HG02870 (cell line): ENCODE data around the gene DCAF7.
A peak's percentile ranks its signal among the peaks of the same experiment; 100 is the strongest.

Experiments used
- ATAC-seq: cut with Tn5 transposase; IDR thresholded peaks from one replicate; pipeline ENCODE4 v1.9.1; 2021; ENCODE audit warnings: mild to moderate bottlenecking, moderate library complexity; ENCODE audit not compliant: unreplicated experiment

DCAF7 gene

DNA sequence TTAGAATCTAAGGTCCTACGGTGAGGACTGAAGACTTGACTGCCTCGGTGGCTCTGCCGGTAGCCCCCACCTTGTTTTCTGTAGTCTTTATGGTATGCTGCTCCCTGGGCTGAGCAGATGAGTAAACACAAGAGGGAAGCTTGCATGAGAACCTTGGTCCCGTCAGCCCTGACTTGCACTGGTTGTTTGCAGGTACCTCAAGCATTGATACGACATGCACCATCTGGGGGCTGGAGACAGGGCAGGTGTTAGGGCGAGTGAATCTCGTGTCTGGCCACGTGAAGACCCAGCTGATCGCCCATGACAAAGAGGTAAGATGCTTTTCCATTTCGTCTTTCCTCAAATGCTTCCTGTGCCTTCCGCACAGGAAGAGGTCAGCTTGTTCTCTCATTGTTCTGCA is 29.4 kb downstream of the DCAF7 start:
- no peak for ATAC-seq

- no peak for ATAC-seq
Measured at GRCh38 chr17:63587770-63588169, 37.5 kb downstream of the DCAF7 start.

DNA sequence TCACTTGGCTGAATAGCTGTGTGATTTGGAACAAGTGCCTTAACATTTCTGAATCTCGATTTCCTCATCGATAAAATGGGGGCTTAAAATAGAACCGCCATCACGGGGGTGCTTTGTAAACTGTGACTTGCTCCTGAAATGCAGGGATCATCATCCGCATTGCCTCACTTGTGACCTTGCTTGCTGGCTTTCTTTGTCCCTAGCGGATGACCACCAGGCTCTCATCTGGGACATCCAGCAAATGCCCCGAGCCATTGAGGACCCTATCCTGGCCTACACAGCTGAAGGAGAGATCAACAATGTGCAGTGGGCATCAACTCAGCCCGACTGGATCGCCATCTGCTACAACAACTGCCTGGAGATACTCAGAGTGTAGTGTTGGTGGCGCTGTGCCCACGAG is 38.5 kb downstream of the DCAF7 start:
- no peak for ATAC-seq

GRCh38 chr17:63589646-63590045 is 39.4 kb downstream of the DCAF7 start:
- no peak for ATAC-seq

DNA sequence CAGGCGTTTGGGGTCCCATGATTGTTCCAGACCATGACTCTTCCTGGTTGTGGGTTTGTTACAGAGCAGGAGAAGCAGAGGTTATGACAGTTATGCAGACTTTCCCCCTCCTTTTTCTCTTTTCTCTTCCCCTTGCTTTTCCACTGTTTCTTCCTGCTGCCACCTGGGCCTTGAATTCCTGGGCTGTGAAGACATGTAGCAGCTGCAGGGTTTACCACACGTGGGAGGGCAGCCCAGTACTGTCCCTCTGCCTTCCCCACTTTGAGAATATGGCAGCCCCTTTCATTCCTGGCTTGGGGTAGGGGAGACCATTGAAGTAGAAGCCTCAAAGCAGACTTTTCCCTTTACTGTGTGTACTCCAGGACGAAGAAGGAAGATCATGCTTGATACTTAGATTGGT is 42.5 kb downstream of the DCAF7 start:
- no peak for ATAC-seq

GRCh38 chr17:63595132-63595531 is 44.9 kb downstream of the DCAF7 start:
- ATAC-seq, result no peak

DNA sequence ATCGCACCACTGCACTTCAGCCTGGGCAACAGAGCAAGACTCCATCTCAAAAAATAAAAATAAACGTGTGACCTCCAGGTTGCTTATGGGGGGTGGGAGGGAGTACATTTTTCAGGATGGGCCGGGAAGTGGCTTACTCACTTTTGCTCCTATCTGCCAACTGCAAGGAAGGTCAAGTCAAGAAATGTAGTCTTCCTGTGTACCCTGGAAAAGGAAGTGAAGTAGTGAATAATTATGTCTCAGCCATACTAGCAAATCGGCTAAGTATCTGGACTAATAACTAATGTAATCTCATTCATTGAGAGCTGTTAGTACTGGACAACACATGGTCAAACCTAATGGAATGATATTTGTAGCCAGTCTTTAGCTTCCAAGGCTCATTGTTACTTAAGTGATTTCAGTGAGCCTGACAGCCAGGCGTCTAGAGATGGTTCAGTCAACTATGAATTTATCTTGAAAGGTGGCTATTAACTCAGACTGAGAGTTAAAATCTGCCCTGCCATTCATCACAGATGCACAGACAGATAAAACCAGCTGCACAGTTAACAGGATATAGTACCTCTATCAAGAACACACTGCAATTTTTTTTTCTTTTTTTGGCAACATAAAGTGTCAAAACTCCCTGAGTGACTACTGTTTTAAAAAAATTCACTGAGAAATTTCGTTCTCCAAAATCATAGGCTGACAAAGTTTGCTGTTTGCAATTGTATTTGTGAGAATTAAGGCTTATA is 46.7 kb downstream of the DCAF7 start:
- no peak for ATAC-seq

DNA sequence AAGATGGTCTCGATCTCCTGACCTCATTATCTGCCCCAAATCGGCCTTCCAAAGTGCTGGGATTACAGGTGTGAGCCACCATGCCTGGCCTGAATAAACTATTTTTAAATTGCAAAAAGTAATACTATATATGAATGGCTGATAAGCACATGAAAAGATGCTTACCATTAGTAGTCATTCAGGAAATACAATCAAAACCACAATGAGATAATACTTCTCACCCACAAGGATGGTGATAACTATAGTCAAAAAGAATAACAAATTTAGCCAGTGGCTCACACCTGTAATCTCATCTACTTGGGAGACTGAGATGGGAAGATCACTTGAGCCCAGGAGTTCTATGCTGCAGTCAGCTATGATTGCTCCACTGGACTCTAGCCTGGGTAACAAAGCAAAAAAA is 48.0 kb downstream of the DCAF7 start:
- no peak for ATAC-seq

DNA sequence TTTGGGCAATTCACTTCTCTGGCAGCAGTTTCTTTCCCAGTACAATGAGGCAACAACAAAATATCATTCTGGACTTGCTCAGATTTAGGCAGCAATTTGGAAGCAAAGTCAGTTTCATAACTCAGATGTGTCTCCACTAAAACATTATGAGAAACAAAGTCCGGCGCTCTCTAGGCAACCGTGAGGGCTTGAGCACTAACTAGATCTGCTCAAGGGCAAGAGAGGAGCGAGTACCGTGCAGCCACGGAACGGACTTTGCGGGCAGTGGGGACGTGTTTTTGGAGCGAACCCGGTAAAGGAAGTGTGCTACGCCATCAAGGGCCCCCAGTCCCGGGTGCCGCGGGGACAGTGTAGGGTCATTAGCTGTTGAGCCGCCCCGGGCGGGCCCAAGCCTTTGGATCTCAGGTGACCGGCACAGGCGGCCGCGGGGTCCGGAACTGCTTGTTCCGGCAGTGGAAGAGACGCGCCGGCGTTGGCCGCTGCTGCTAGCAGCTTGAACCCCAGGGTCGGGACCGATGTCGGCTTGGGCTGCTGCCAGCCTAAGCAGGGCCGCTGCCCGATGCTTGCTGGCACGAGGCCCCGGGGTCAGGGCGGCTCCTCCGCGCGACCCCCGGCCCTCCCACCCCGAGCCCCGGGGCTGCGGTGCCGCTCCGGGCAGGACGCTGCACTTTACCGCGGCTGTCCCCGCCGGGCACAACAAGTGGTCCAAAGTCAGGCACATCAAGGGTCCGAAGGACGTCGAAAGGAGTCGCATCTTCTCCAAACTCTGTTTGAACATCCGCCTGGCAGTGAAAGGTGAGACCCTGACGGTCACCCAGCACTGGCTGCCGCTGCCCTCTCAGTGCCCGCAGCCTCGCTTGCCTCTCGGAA is 50.5 kb downstream of the DCAF7 start, which contains the start of gene TACO1:
Gene TACO1, plus strand, starts transcription at position 327 of the 870 bp plus-strand sequence. Its CDS starts 189 bp downstream, at position 516.
- peak; percentile 85 for ATAC-seq

DNA sequence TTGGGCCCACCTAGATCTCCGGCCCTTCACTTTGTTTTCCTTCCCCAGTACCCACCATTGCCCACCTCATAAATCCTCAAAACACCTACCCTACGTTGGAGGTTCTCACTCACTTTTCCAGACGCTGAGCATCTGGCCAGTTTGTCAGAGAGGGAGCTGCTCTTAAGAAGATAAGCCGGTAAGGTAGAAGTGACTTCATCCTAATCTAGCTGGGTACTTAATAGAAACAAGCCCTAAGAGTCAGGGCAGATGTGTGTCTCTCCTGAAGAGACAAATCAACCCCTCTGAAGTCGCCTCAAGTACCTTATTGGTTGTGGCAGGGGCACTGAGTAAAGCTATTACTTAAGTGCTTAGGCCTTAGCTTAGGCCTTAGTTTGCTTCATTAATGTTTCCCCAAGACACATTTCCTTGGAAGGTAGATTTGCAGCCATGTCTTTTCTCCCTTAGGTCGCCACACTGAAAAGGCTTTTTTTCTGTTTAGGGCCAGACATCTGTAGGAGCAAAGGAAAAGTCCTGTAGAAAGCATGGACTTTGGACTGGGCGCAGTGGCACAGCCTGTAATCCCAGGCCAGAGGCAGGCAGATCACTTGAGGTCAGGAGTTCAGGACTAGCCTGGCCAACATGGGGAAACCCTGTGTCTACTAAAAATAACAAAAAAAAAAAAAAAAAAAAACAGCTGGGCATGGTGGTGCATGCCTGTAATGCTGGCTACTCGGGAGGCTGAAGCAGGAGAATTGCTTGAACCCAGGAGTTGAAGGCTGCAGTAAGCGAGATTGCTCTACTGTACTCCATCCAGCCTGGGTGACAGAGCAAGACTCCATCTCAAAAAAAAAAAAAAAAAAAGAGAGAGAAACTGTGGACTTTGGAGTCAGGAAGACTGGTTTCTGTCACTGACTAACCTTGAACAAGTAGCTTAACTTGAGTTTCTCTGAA is 51.4 kb downstream of the DCAF7 start:
- no peak for ATAC-seq

DNA sequence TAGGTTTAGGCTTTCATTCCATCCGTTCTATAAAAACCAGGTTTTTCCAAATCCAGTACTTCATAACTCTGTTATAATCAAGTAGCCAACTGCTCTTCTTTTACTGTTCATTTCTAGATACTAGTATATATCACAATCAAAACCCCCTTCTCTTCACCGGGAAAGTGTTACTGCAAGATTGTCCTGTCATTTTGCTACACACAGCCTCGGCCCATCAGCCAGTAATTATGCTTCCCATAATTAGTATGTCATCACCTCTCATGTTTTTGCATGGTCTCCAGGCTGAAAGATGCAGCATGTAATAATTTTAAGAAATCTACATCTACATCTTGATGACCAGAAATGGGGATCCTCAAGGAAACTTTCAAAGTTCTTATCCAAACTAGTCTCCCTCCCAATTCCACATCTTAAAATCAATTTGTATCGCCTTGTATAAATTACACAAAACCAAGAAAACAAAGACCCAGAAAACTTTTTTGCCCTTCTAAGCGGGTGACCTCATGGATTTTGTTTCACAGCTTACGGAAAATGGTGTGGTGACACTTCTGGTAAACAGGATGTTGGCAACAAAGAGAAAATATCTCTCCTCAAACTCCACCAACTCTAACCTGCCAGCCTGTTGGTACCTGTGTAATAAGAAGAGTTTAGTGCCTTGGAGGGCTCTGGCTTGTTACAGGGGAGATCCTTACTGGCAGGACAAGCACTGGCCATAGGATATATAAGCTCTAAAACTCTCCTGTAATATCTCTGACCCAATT is 59.7 kb downstream of the DCAF7 start:
- ATAC-seq, result no peak

DNA sequence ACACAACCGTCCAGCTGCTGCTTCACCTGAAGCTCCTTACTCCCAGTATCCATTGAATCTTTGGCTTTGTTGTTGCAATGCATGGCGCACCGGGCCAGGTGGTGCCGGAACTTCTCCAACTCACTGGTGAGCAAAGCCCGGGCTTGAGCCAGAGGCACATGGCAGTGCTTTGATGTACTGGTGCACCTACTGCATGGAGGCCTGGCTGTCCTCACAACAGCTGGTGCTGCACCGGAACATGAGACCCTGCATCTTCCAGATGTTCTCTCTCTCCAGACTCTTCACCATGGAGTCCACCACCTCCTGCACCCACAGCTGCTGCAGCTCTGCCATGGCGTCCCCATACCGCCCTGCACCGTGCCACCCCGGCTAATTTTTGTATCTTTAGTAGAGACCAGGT is 60.6 kb downstream of the DCAF7 start:
- ATAC-seq, result no peak

- ATAC-seq, result no peak
Measured at GRCh38 chr17:63611354-63611753, 61.1 kb downstream of the DCAF7 start.

- ATAC-seq, result no peak
Measured at GRCh38 chr17:63613663-63614062, 63.4 kb downstream of the DCAF7 start.

- ATAC-seq, result no peak
Measured at GRCh38 chr17:63621229-63621683, 71.0 kb downstream of the DCAF7 start.

- peak; percentile 88 for ATAC-seq
Measured at GRCh38 chr17:63621684-63622573, 71.7 kb downstream of the DCAF7 start, which contains the start of gene MAP3K3. Gene MAP3K3 (plus strand): TSS chr17:63622417. CDS start chr17:63622760, 343 bp downstream.

GRCh38 chr17:63622574-63623390 is 72.5 kb downstream of the DCAF7 start:
- peak; percentile 31 for ATAC-seq
